K562 (cell line): ENCODE results near the gene SH2D1A. TPM values are rescaled to one million over a fixed set of nuclear protein-coding genes. Genes with fewer than 3 reads are reported as not detected.

Experiments used
- ATAC-seq: fragments of 200-7000 bp; cut with Tn5 transposase; 3 replicates; pipeline ENCODE4 v1.9.1; 2020; ENCODE audit warnings: moderate library complexity
- BruUV-seq: library from RNA; stranded (reverse); fragments of 400-500 nt; replicated peaks from 2 replicates; lab custom pipeline; 2021; lab: Mats Ljungman, UMichigan
- CTCF ChIA-PET: fragments of 300-600 bp; formaldehyde crosslinking; extraction: SDS; loops from one replicate; lab custom pipeline; 2021; ENCODE audit warnings: low intra/inter-chr PET ratio; lab: Yijun Ruan, JAX
- POLR2A ChIA-PET: fragments of 300-600, 350-650 bp; sonication (Branson Sonifier 250); formaldehyde crosslinking; extraction: SDS; loops from one replicate; lab custom pipeline; 2021; ENCODE audit warnings: antibody characterized with exemption, inconsistent platforms; lab: Yijun Ruan, JAX
- DNase-seq, 4 experiments: peaks; one replicate each; pipeline versions ENCODE4 v3.0.0 to v3.0.0-alpha.2; 2011 to 2018; ENCODE audit warnings: low spot score in 3 of 4, mixed read lengths in 3 of 4; ENCODE audit errors: extremely low read depth in 1 of 4
- FAIRE-seq: peaks from 2 replicates; lab custom pipeline; 2011; peaks lifted over from hg19 to GRCh38; lab: Jason Lieb, UNC
- H2AFZ ChIP-seq: 2 replicates; pipeline ENCODE4 v1.6.0; 2011; ENCODE audit warnings: low read depth, low read length, control low read depth, inconsistent platforms
- H3K27ac ChIP-seq: fragments of 200-600 bp; 3 replicates; pipeline ENCODE4 v1.8.0; 2011; ENCODE audit warnings: low read depth, mild to moderate bottlenecking, control low read depth, inconsistent platforms, low read length, moderate library complexity, mixed read lengths; ENCODE audit errors: extremely low read depth
- H3K27me3 ChIP-seq, 2 experiments: fragments of 300-600 bp in 1 of 2; 2 replicates in 1 of 2; 3 replicates in 1 of 2; pipeline versions ENCODE4 v1.6.0 to v1.8.0; 2011; ENCODE audit warnings: inconsistent platforms in 2 of 2, low read length in 2 of 2, mild to moderate bottlenecking in 1 of 2, mixed read lengths in 1 of 2, moderate library complexity in 1 of 2; ENCODE audit not compliant: control insufficient read depth in 2 of 2, insufficient read depth in 2 of 2
- H3K36me3 ChIP-seq: fragments of 300-600 bp; 3 replicates; pipeline ENCODE4 v1.8.0; 2011; ENCODE audit warnings: mild to moderate bottlenecking, low read length, inconsistent platforms; ENCODE audit not compliant: control insufficient read depth, insufficient read depth
- H3K4me1 ChIP-seq, 2 experiments: fragments of 200-600 bp in 1 of 2; replicated peaks in 1 of 2; 2 replicates in 1 of 2; 3 replicates in 1 of 2; pipeline versions ENCODE4 v1.5.1 to v1.8.0; 2011; ENCODE audit warnings: inconsistent platforms in 2 of 2, low read length in 2 of 2, mild to moderate bottlenecking in 1 of 2, mixed read lengths in 1 of 2, moderate library complexity in 1 of 2; ENCODE audit not compliant: control insufficient read depth in 2 of 2, insufficient read depth in 2 of 2
- H3K4me2 ChIP-seq: 2 replicates; pipeline ENCODE4 v1.6.1; 2011; ENCODE audit warnings: low read length, control low read depth, inconsistent platforms, mixed read lengths; ENCODE audit not compliant: insufficient read depth
- H3K4me3 ChIP-seq: fragments of 200-600 bp; sonication (generic), shearing (Covaris generic); 2 replicates; pipeline ENCODE4 v1.5.1; 2016; ENCODE audit warnings: control low read depth, inconsistent platforms
- H3K79me2 ChIP-seq: fragments of 200-600 bp; 3 replicates; pipeline ENCODE4 v1.8.0; 2011; ENCODE audit warnings: low read length, inconsistent platforms; ENCODE audit not compliant: control insufficient read depth, insufficient read depth
- H3K9ac ChIP-seq, 2 experiments: 2 replicates each; pipeline versions ENCODE4 v1.6.0 to v1.6.1; 2011; ENCODE audit warnings: low read depth in 2 of 2, low read length in 2 of 2, control low read depth in 1 of 2, inconsistent platforms in 1 of 2, mild to moderate bottlenecking in 1 of 2, mixed read lengths in 1 of 2; ENCODE audit not compliant: insufficient read depth in 1 of 2
- H3K9me1 ChIP-seq: one replicate; pipeline ENCODE4 v1.6.0; 2011; ENCODE audit warnings: inconsistent platforms, mild to moderate bottlenecking, low read length, moderate library complexity; ENCODE audit not compliant: control insufficient read depth, insufficient read depth
- H3K9me3 ChIP-seq: replicated peaks from 2 replicates; pipeline ENCODE4 v1.5.1; 2011; ENCODE audit warnings: low read depth, low read length, inconsistent platforms; ENCODE audit not compliant: control insufficient read depth, insufficient read depth
- H4K20me1 ChIP-seq: replicated peaks from 2 replicates; pipeline ENCODE4 v1.6.1; 2011; ENCODE audit warnings: low read length, inconsistent platforms, mixed read lengths; ENCODE audit not compliant: control insufficient read depth, insufficient read depth
- NCOA1 ChIP-seq: fragments of 450-650 bp; IDR thresholded peaks from 2 replicates; pipeline ENCODE4 v1.6.1; 2016; ENCODE audit warnings: low read depth
- NR1H2 ChIP-seq: sonication (generic); formaldehyde crosslinking; IDR thresholded peaks from 2 replicates; pipeline ENCODE4 v1.4.0; 2020; ENCODE audit warnings: mild to moderate bottlenecking, missing genetic modification reagents
- TFE3 ChIP-seq: fragments of 450-650 bp; formaldehyde crosslinking; IDR thresholded peaks from 2 replicates; pipeline ENCODE4 v1.4.0; 2020; ENCODE audit warnings: mild to moderate bottlenecking, mixed read lengths
- WGBS: fragments of 100-300 bp; shearing (Covaris generic); methylation state at CpG from one replicate; pipeline ENCODE4 v1.1.6; 2016; ENCODE audit warnings: low coverage, mixed read lengths; ENCODE audit not compliant: insufficient coverage; ENCODE audit errors: missing lambda C conversion rate; 5-methylcytosine and 5-hydroxymethylcytosine counted together
- in situ Hi-C: fragments of 300-500 bp; cut with MboI; formaldehyde crosslinking; loops from 4 replicates; pipeline ENCODE4 v1.15.0; 2018; ENCODE audit warnings: inconsistent platforms, mixed read lengths
- intact Hi-C: fragments of 100-400 bp; cut with micrococcal nuclease; formaldehyde crosslinking; loops from 2 replicates; pipeline ENCODE4 v1.14.2; 2022
- polyA plus RNA-seq, 8 experiments: library from polyadenylated mRNA; depleted of rRNA in 4 of 8; stranded (reverse) in 5 of 8; unstranded in 3 of 8; fragments of >200 nt; fragmentation: Nextera tagmentation in 2 of 8; fragmentation: Illumina TruSeq in 1 of 8; extraction: Ambion mirVana in 2 of 8; extraction: Trizol in 1 of 8; gene quantifications; 2 replicates each; pipeline versions ENCODE4 v1.2.1 to v1.2.3, GENCODE V29; 2011 to 2014; ENCODE audit warnings: inconsistent platforms in 1 of 8, missing spikeins in 1 of 8
- total RNA-seq, 7 experiments: library from RNA; depleted of rRNA in 6 of 7; stranded (reverse); fragments of >200 nt in 6 of 7; fragmentation: Illumina TruSeq in 2 of 7; extraction: Trizol in 2 of 7; gene quantifications; 2 replicates each; pipeline versions ENCODE4 v1.2.1 to v1.2.3, GENCODE V29; 2011 to 2021; ENCODE audit warnings: low replicate concordance in 1 of 7

Gene SH2D1A
- total and polyA plus RNA-seq, 9 of the 15 experiments (the other 6 are each of a cell fraction or from before 2014, with no cell fraction given): 0.07 to 0.52 (median 0.19) TPM

GRCh38 chrX:124346877-124347241, 496 bp downstream of the SH2D1A start:
- Histone ChIP-seq H3K27ac (no peak overlapping the region), H3K9ac (peak overlapping the region in 1 of 2 experiments; percentile 39; a peak in 2 of 4 replicates), H3K27me3 (no peaks in the 10 kb centered on the region), H3K9me3 (no peaks in the 10 kb centered on the region), H3K4me3 (no peak overlapping the region), H3K36me3 (no peaks in the 10 kb centered on the region), H3K9me1 (no peaks in the 10 kb centered on the region), H3K4me1 (peaks cover 14 to 37% of the 10 kb centered on the region in 2 experiments; a peak in 4 of 5 replicates), H2AFZ (peak overlapping the region; percentile 77), H3K4me2 (no peak overlapping the region; the same call in 1 of the 2 replicates), H3K79me2 (no peaks in the 10 kb centered on the region), H4K20me1 (no peaks in the 10 kb centered on the region)
- FAIRE-seq (no peak), DNase-seq (no peak), ATAC-seq (no peak)
- no TSS peak for BruUV-seq
- POLR2A ChIA-PET: interaction anchor here (0.7 to 2.8 kb wide), 2 partner anchors 11 to 30 kb away, joined by 4 to 7 read pairs; no protein-coding TSS in a partner anchor
- CTCF ChIA-PET: interaction anchor here (0.6 kb wide), 1 partner anchor 322 kb away, joined by 3 read pairs; no protein-coding TSS in a partner anchor
- in situ Hi-C loops (no loop called here), intact Hi-C loops (loop anchor here (5.0 kb wide), 1 partner anchor 385 kb away; the partner anchor contains the start of gene STAG2)
- 68% methylated on average over 6 of the region's 15 CpGs for WGBS
- TF ChIP-seq NCOA1 (no peak), TFE3 (CRISPR knock-in tag) (no peak), NR1H2 (CRISPR knock-in tag) (no peak)
